Dermis blood vessel endothelial cell (primary cell): ENCODE results near the gene EDN1. TPM values are rescaled to one million over a fixed set of nuclear protein-coding genes. Genes with fewer than 3 reads are reported as not detected.

Experiments
- DNase-seq: peaks from one replicate; pipeline ENCODE4 v3.0.0; 2010
- total RNA-seq: library from RNA; depleted of rRNA; stranded (reverse); fragments of >200 nt; gene quantifications from 2 replicates; pipeline ENCODE4 v1.2.3, GENCODE V29; 2014

EDN1 gene
- total RNA-seq: 247 and 438 TPM in 2 replicates

DNA sequence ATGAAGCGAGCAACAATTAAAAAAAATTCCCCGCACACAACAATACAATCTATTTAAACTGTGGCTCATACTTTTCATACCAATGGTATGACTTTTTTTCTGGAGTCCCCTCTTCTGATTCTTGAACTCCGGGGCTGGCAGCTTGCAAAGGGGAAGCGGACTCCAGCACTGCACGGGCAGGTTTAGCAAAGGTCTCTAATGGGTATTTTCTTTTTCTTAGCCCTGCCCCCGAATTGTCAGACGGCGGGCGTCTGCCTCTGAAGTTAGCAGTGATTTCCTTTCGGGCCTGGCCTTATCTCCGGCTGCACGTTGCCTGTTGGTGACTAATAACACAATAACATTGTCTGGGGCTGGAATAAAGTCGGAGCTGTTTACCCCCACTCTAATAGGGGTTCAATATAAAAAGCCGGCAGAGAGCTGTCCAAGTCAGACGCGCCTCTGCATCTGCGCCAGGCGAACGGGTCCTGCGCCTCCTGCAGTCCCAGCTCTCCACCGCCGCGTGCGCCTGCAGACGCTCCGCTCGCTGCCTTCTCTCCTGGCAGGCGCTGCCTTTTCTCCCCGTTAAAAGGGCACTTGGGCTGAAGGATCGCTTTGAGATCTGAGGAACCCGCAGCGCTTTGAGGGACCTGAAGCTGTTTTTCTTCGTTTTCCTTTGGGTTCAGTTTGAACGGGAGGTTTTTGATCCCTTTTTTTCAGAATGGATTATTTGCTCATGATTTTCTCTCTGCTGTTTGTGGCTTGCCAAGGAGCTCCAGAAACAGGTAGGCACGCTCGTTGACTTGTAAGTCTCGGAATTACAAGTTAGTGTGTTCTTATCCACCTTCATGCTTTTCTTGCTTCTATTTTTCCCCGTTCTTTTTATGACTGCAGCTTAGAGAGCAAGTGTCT lies at the start of gene EDN1:
EDN1 (plus strand) TSS at position 429 of the 888 bp plus-strand sequence; CDS start at position 698, 269 bp downstream.
- DNase-seq: peak; percentile 99

DNA sequence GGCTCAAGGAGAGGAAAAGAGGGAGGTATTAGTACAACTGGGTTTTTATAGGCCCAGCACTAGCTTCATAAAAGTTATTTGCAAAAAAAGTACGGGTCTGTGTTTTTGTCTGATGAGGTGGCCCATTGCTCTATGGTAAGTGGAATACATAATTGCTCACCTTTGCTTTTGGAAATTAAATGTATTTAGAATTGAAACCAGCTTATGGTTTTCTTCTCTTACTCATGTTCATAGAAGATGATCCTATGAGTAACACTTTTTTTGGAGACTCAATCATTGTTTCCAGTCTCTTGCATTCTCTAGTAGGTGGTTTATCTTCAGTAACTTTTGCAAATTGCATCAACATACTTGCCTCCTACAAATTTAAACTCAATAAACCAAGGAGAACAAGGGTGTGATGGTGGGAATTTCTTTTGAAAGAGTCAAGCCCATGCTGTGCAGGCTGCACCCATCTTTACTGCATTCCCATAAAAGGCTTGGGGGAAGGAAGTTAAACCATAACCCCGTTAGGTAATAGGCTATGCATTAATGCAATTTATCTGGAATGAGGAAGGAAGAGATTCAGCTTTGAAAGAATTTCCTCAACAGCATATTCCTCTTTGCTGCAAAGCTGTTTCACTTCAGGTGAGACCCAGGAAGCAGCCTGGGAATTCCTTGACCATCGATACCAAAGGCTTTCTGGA lies 48.5 kb upstream of the EDN1 start:
- no peak for DNase-seq

DNA sequence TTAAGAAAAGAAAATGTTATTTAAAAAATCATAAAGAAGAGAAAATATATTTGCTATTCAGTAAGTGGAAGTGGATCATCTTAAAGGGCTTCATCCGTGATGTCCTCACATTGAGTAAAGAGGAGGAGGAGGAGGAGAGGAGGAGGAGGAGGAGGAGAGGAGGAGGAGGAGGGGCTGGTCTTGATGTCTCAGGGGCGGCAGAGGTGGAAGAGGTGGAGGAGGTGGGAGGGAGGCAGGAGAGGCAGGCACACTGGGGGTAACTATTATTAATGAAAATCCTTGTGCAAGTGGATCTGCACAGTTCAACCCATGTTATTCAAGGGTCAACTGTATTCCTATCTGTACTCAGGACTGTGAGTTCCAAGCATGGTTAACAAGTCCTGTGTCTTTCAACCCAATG lies 47.0 kb upstream of the EDN1 start:
- DNase-seq: no peak

DNA sequence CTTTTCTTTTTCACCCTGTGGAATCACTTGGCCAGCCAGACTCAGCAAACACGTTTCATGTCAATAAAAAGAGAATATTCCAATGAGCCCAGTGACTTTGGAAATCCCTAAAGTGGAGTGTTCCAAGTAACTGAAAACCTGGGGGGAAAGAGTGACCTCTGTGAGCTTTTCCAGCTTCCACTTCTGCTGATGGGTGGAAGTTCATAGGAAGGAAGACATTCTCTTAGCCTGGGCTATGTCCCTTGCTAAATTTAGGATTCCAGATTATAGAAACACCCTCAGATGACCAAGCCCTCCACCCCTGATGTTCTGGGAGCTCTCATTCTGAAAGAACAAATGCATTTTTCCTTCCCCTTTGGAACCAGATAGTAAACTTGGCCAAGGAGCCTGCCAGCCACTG lies 44.8 kb upstream of the EDN1 start:
- DNase-seq: no peak

DNA sequence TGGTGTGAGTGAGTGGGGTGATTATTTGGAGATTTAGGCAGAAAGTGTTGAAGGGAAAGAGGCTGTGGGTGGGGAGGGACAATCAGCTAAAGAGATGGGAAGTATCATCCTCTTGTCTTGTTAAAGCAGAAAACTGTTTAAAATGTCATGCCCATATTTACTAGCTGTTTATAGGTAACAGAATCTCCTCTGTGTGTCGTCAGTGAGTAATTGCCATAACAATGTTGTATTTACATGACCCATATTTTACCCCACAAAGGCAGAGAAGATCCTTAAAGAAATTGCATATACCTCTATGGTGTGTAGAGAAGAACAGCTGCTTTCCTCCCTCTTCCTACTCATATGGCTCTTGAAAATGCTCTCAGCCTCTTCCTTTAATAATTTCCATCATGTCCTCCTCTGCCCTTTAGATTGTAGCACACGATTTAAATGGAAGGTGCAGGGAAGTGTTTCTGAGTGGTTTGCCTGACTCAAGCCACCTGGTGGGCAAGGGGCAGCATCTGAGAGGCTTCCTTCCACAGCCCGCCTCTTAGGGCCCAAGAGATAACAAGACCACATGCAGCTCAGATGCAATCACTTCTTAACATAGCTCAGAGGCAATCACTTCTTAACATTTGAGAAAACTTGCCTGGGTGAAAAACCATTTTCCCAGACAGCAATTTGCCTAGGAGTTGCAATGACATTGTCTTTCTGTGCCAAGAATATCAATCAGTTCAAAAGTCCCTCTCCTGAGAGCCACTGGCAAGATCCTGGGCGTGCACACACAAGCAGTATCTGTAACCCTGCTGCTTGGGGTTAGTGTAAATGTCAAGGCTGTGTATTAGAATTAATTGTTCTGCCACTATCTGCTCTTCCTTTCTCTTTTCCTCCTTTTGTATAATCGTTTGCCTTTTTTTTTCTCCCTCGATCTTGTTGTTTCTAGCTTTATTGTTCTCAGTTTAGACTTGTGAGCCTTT lies 44.1 kb upstream of the EDN1 start:
- peak; percentile 45 for DNase-seq

DNA sequence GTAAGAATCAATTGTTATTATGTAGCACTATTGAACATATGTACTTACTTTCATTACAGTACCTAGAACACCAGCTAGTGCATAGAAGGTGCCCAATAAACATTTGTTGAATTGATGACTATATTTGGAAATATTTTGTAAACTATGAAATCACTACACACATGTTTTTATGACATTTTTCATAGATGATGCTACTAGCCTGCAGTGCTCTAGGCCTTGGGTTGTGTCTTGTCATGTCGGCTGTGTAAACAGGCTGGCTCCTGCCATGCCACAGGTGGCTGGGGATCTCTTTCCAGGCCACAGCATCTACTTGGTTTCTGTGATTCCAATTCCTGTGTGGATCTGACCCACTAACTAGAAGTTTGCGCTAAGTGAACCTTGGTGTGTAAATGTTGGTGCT lies 43.3 kb upstream of the EDN1 start:
- DNase-seq: no peak

DNA sequence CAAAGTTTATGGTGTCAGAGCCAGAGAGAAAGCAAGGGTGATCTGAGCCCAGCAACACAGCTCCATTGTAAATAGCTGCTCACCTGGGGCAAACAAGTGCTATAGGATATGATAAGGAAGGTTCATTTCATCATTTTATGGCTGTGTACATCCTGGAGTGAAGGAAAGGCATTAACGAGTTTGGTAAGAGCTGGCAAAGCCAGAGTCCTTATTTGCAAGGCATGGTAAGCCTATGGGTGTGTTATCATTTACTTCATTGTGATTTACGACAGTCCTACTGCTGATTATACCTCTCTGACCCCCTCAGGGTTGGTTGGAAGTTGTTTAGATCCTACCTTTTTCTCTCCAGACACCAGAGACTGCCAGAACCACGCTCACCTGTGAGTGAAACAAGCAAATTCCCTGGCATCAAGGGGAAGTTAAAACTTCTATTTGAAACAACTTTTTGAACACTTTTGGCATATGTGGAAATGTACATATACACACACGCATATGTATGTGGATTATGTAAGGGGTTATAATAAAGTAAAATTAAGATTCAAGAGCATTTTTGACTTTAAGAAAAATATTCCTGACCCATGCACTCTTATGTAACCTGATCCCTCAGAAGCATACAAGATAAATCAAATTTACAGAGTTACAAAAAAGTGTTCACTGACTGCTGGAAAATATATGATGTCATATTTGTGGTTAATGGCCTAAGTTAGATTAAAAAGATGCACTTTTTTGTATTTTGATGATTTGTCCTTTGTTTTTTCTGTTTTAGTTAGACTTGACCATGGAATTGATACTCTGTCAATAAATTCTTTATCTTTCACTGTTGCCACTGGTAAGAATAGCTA lies 40.4 kb upstream of the EDN1 start:
- no peak for DNase-seq

DNA sequence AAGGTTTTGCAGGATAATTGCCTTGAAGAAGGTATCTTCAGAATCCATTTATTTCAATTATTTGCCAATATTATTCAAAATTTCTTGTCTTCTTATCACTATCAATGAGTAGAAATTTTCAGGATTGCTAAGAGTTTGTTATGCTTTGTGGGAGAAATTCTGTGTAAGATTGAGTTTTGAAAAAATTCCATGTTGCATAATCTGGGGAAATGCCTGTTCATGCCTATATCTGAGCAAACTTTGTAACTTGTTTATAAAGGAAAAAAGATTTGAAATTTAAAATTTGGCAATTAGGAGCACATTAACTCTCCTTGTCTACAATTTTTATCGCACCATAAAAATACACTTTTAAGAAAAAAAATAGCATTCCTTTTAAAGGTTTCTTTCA lies 39.8 kb upstream of the EDN1 start:
- no peak for DNase-seq

DNA sequence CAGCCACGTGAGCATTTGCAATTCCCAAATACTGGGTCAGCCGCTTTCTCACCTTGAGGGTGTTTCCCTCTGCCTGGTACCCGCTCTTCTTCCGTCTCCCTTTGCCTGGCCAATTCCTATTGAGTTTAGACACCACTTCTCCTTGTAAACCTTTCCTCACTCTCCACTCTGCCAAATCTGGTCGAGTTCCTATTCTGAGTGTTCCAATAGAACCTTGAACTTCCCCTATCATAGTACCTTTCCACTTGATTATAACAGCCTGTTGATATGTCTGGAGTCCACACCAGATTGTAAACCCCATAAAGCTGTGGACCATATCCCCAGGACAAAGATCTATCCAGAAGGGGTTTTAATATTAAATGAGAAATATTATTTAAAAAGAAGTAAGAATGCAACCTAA lies 36.0 kb upstream of the EDN1 start:
- DNase-seq: no peak

DNA sequence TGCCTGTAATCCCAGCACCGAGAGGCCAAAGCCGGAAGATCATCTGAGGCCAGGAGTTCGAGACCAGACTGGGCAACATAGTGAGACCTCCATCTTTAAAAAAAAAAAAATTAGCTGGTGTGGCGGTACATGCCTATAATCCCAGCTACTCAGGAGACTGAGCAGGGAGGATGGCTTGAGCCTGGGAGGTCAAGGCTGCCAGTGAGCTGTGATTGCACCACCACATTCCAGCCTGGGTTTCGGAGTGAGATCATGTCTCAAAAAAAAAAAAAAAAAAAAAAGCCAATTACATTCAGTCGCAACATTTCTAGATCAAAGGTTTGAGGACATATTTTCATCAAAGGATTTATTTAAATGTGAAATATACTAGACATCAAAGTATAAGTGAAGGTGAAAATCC lies 32.0 kb upstream of the EDN1 start:
- DNase-seq: no peak

DNA sequence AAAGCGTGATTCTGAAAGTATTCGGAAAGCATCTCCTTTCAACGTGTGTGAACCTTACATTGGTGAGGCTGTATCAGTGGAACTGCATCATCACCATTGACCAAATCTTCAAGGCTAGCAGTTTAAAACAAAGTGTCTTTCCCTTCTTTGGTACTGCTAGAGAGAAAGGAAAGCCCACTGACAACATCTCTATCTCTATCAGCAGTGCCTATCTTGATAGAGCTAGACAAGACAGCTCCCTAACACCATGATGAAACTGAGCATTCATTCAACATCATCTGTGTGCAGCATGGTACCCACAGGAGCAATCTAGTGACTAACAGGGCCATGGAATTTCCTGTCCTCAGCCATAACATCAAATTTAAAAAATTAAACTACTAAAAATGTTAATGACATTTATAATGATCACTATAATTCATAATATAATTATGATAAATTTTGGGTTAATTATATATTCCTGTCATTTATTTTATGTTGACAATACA lies 31.5 kb upstream of the EDN1 start:
- DNase-seq: no peak

DNA sequence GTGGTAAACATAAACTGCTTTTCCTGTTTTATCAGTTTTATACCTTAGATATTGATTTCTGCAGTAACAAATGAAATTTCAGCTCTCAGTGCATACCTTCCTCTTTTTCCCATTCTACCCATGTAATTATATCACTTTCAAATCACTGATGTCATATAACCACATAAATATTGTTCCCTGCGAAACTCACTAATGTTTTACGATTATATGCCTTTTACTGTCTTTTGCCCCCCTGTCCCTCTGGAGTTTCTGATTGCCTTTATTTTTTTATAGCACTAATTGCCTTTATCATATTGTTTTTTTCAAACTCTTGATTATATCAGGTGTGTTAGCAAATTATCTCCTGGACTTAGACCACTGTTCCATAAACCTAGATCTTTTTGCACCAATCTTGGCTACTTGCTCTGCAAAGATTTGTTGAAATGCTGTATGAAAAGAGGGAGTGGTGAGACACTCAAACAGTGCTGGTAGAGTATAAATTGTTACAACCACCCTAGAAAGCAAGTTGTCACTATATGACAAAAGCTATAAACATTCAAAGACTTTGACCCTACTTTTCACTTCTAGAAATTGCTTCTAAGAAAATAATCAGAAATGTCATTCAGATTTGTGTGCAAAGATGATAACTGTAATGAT lies 29.6 kb upstream of the EDN1 start:
- no peak for DNase-seq

DNA sequence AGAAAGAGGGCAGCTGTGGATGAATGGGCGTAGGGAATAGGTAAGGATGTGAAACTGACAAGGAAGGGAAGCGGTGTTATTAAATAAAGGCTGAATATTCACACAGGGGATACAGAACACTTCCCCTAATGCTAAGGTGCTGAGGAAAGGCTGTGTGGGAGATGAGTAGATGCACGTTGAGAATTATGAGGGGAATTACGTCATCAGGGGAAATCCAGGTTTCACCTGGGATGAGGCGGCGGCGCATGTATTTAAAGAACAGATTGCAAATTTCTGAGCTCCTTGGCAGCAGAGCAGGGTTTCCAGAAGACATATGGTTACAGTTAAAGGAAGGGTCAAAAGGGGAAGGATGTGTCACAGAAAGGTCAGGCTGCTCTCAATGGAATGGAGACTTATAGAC lies 28.7 kb upstream of the EDN1 start:
- no peak for DNase-seq

DNA sequence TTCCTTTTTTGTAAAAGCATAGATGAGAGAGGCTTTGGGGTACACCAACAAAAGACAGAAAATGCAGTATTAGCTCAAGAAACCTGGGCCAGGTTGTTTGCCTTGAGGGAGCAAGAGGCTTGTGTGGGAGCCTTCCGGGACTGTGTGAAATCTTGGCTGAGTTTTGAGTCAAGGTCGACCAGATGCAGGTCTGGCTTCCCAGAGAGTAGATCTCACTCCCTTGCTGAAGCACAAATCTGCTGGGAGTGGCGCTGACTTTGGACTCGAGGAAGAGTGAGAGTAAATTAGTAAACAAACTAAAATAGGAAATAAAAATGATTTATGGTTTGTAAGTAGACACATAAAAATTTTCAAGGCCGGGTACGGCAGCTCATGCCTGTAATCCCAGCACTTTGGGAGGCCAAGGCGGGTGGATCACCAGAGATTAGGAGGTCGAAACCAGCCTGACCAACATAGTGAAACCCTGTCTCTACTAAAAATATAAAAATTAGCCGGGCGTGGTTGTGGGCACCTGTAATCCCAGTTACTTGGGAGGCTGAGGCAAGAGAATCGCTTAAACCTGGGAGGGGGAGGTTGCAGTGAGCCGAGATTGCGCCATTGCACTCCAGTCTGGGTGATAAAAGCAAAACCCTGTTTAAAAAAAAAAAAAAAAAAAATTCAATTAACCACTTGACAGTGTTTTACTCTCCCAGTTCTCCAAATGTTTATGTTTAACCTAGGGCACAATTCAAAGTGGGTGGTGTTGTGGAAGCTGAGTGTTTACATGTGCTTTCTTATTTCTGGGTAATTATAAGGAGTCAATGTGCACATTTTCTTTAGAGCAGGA lies 27.7 kb upstream of the EDN1 start:
- no peak for DNase-seq

DNA sequence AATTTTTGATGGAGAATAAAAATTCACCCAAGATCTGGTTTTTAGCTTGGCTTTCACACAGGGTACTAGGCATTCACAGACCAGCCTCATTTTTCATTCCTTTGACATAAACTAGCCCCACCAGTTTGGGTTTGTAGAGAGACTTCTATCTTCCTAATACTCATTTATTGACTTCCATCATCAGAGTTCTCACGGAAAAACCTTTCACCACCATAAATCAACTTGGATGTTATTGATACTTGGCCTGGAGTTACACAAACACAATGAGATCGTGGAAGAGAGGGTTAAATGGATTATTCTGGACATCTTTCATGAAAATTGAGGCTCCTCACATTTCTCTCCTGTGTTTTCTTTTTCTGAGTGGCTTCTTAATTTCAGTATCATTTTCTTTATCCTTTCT lies 26.8 kb upstream of the EDN1 start:
- no peak for DNase-seq

DNA sequence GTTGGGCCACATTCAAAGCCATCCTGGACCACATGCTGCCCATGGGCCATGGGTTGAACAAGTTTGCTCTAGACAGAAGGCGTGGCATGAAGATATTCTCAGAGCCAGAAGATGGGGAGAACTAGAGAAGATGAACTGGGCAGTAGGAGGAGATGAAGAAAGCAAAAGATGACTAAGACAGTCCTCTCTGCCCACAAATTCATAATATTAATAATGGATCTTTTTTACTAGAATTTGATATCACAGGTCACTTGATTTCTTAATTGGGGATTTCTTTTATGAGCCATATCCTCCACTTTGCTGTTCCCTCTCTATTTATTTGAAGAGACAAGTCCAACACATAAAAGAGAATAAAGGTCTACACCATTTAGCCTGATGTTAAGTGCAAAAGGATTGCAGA lies 25.5 kb upstream of the EDN1 start:
- DNase-seq: no peak

DNA sequence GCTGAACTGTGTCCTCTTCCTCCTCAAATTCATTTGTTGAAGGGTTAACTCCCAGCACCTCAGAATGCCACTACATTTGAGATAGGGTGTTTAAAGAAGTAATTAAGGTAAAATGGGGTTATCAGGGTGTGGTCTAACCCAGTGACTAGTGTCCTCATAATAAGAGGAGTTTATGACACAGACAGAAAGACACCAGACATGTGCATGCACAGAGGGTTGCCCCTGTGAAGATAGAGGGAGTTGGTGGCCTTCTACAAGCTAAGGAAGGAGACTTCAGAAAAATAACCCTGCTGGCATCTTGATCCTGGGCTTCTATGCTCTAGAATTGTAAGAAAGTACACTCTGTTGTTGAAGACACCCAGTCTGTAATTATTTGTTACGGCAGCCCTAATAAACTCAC lies 24.9 kb upstream of the EDN1 start:
- no peak for DNase-seq

DNA sequence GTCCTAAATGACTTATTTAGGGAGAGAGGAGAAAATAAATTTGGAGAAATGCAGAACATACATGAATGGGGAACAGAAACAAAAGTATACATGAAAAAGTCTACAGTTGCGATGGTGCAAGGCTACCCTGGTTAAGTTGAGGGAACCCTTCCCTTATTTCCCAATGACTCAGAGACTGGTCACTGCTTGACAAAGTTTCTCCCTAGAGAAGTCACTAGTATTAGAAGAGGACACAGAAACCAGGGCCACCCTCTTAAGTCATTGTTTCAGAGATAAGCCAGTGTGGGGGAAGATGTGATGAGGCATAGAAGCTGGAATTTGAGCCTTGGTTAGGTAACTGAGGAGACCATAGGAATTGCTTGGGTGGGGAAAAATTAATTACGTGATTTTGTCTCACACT lies 24.4 kb upstream of the EDN1 start:
- DNase-seq: no peak

DNA sequence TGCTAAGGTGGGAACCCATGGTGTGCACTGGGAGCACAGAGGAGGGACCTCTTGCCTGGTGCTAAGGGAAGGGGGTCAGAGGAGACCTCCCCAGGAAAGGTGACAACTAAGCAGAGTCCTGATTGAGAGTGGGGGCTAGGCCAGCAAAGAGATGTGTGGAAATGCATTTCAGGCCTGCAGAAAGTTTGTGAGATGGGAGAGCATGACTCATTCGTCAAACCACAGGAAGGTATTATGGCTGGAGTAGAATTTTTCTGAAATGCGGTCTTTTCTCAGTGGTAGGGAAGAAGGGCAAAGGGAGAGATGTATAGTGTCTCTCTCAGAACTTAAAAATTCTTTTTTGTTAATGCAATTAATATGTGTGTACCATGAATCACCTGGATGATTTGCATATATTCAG lies 23.6 kb upstream of the EDN1 start:
- DNase-seq: no peak

DNA sequence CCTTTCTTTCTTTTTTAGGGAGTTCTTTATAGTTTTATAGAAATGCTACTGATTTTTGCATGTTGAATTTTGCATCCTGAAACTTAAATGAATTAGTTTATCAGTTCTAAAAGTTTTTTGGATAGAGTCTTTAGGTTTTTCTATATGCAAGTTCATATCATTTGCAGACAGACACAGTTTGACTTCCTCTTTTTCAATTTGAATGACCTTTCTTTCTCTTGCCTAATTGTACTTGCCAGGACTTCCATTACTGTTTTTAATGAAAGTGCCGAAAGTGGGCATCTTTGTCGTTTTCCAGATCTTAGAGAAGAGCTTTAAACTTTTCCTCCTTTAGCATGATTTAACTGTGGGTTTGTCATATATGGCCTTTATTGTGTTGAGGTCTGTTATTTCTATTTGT lies 21.1 kb upstream of the EDN1 start:
- DNase-seq: peak; percentile 6
